NT2/D1 (cell line): ENCODE measurements around the gene CDH4.

Source experiments
- DNase-seq: peaks from one replicate; pipeline ENCODE4 v3.0.0-alpha.2; 2011; ENCODE audit warnings: low read depth, low spot score
- H3K27me3 ChIP-seq: 2 replicates; pipeline ENCODE4 v1.6.0; 2011; ENCODE audit warnings: mild to moderate bottlenecking; ENCODE audit not compliant: insufficient read length, insufficient read depth
- H3K36me3 ChIP-seq: 2 replicates; pipeline ENCODE4 v1.6.1; 2011; ENCODE audit warnings: mild to moderate bottlenecking, low read length, mixed read lengths; ENCODE audit not compliant: insufficient read depth, insufficient read length
- H3K4me1 ChIP-seq: 2 replicates; pipeline ENCODE4 v1.5.1; 2011; ENCODE audit not compliant: insufficient read depth, insufficient read length
- H3K4me3 ChIP-seq: 2 replicates; pipeline ENCODE4 v1.5.1; 2011; ENCODE audit warnings: low read depth; ENCODE audit not compliant: insufficient read length
- H3K9ac ChIP-seq: 2 replicates; pipeline ENCODE4 v1.6.0; 2011; ENCODE audit warnings: low read depth; ENCODE audit not compliant: insufficient read length
- H3K9me3 ChIP-seq: 2 replicates; pipeline ENCODE4 v1.5.1; 2011; ENCODE audit warnings: mild to moderate bottlenecking, low read length; ENCODE audit not compliant: insufficient read depth
- SUZ12 ChIP-seq: IDR thresholded peaks from 2 replicates; pipeline ENCODE4 v1.6.1; 2011; ENCODE audit not compliant: insufficient read length, insufficient read depth; ENCODE audit errors: extremely low read depth
- YY1 ChIP-seq: IDR thresholded peaks from 2 replicates; pipeline ENCODE4 v1.6.1; 2011; ENCODE audit not compliant: insufficient read length, insufficient read depth
- ZNF274 ChIP-seq: IDR thresholded peaks from 2 replicates; pipeline ENCODE4 v1.6.1; 2011; ENCODE audit warnings: mild to moderate bottlenecking, low read depth, low read length

CDH4 gene

GRCh38 chr20:61321481-61321880 is 69.4 kb downstream of the CDH4 start:
- no peak overlapping the region for H3K9ac ChIP-seq
- no peaks in the 10 kb centered on the region for H3K4me1 ChIP-seq
- no peak for DNase-seq
- no peaks in the 10 kb centered on the region for H3K9me3 ChIP-seq
- no peaks in the 10 kb centered on the region for H3K36me3 ChIP-seq
- H3K4me3 ChIP-seq, result no peak overlapping the region
- TF ChIP-seq YY1 (no peak), ZNF274 (no peak), SUZ12 (no peak)
- peaks cover 90% of the 10 kb centered on the region for H3K27me3 ChIP-seq

DNA sequence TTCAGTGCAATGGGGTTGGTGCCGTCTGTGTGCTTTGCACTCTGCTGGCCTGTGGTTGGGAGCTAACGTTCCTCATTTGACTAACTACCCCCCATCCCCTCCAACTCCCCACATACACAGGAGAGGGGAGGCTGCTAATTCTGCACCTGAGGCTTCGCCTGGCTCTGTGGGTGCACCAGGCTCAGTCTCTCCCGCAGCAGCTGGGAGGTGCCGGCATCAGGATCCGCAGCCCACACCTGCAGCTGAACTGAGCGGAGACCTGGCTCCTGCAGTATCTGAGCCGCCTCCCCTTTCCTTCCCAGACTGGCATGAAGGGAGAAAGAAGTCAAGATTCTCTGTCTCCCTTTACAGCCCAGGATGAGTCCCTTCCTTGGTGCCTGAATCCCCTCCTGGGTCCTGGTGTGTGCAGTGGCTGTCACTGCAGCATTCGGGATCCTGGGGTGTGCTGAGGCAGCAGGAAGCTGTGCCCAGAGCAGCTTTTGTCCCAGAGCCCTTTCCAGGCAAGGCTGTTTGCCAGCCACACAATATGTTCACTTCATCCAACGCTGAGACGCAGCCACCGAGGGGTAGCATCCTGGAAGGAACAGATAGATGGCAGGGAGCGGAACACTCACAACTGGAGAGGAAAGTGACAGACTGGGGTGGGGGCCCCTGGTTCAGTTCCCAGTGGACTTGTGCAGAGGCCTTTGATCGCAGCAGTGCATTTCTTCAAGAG is 70.2 kb downstream of the CDH4 start:
- Histone ChIP-seq H3K9ac (no peak overlapping the region), H3K27me3 (peaks cover 94% of the 10 kb centered on the region), H3K4me1 (no peaks in the 10 kb centered on the region), H3K9me3 (no peaks in the 10 kb centered on the region), H3K36me3 (no peaks in the 10 kb centered on the region), H3K4me3 (no peak overlapping the region)
- TF ChIP-seq SUZ12 (no peak), ZNF274 (no peak), YY1 (no peak)
- DNase-seq, result no peak

GRCh38 chr20:61324906-61325305 is 72.8 kb downstream of the CDH4 start:
- no peak overlapping the region for H3K4me3 ChIP-seq

GRCh38 chr20:61325718-61326117 is 73.7 kb downstream of the CDH4 start:
- TF ChIP-seq SUZ12, result no peak
- no peak for TF ChIP-seq ZNF274
- no peak for TF ChIP-seq YY1
- no peaks in the 10 kb centered on the region for H3K36me3 ChIP-seq
- no peak for DNase-seq
- H3K9ac ChIP-seq, result no peak overlapping the region
- no peaks in the 10 kb centered on the region for H3K4me1 ChIP-seq
- H3K9me3 ChIP-seq, result no peaks in the 10 kb centered on the region
- H3K4me3 ChIP-seq, result no peak overlapping the region
- peaks cover 88% of the 10 kb centered on the region for H3K27me3 ChIP-seq

More at GRCh38 chr20:61324906-61325305, 72.8 kb downstream of the CDH4 start:
- no peaks in the 10 kb centered on the region for H3K9me3 ChIP-seq
- TF ChIP-seq YY1 (no peak), ZNF274 (no peak), SUZ12 (no peak)
- no peaks in the 10 kb centered on the region for H3K36me3 ChIP-seq
- H3K27me3 ChIP-seq, result peaks cover 88% of the 10 kb centered on the region
- H3K4me1 ChIP-seq, result no peaks in the 10 kb centered on the region
- no peak for DNase-seq
- no peak overlapping the region for H3K9ac ChIP-seq

DNA sequence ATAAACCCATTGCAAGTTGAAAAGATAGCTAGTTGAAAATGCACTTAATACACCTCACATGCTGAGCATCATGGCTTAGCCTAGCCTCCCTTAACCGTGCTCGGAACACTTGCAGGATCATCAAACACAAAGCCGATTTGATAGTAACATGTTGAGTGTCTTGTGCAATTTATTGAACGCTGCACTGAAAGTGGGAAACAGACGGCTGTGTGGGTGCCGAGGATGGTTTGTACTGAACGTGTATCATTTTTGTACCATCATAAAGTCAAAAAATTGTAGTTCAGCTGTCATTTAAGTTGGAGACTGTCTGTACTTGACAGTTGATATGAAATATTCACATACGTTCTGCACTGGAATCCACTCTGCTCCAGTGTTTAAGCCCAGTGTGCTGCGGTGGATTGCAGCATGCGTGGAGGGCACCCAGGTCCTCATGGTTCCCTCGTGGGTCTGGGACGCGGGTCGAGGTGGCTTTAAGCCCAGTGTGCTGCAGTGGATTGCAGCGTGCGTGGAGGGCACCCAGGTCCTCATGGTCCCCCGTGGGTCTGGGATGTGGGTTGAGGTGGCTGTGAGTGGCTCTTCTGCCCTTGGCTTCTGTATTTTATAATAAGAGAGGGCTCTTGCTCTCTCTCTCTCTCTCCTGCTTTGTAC is 77.0 kb downstream of the CDH4 start:
- no peak for DNase-seq
- Histone ChIP-seq H3K4me3 (no peak overlapping the region), H3K27me3 (peaks cover 86% of the 10 kb centered on the region), H3K36me3 (no peaks in the 10 kb centered on the region), H3K9ac (no peak overlapping the region), H3K4me1 (no peaks in the 10 kb centered on the region), H3K9me3 (no peaks in the 10 kb centered on the region)
- TF ChIP-seq SUZ12 (no peak), ZNF274 (no peak), YY1 (no peak)

- Histone ChIP-seq H3K36me3 (no peaks in the 10 kb centered on the region), H3K9me3 (no peaks in the 10 kb centered on the region), H3K4me1 (no peaks in the 10 kb centered on the region), H3K27me3 (peaks cover 87% of the 10 kb centered on the region), H3K9ac (no peak overlapping the region), H3K4me3 (no peak overlapping the region)
- no peak for DNase-seq
- no peak for TF ChIP-seq ZNF274
- no peak for TF ChIP-seq YY1
- TF ChIP-seq SUZ12, result no peak
These were observed 78.4 kb downstream of the CDH4 start for GRCh38 chr20:61330441-61330840.

DNA sequence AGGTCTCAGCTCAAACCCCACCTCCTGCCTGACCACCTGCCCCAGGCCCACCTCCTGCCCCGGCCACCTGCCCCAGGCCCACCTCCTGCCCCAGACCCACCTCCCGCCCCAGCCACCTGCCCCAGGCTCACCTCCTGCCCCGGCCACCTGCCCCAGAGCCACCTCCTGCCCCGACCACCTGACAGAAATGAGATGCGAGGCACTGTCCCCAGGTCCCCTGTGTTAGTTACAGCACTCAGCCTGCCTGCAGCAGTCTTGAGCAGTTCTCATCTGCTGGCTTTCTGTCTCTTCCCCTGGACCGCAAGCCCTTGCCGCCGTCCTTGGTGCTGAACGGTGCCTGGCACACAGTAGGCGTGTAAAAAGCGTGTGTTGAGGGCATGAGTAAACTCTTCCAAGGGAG is 79.5 kb downstream of the CDH4 start:
- Histone ChIP-seq H3K27me3 (peaks cover 87% of the 10 kb centered on the region), H3K9ac (no peak overlapping the region), H3K4me3 (no peak overlapping the region), H3K4me1 (no peaks in the 10 kb centered on the region), H3K36me3 (no peaks in the 10 kb centered on the region), H3K9me3 (no peaks in the 10 kb centered on the region)
- DNase-seq, result no peak
- TF ChIP-seq ZNF274, result no peak
- TF ChIP-seq YY1, result no peak
- TF ChIP-seq SUZ12, result no peak
